ENCODE results near the gene PUM1.
"Not testable (repeated sequence)": the region's sequence is repeated elsewhere in the genome, so short reads cannot be mapped to it uniquely, and the experiment has no call there.

PUM1 gene

DNA sequence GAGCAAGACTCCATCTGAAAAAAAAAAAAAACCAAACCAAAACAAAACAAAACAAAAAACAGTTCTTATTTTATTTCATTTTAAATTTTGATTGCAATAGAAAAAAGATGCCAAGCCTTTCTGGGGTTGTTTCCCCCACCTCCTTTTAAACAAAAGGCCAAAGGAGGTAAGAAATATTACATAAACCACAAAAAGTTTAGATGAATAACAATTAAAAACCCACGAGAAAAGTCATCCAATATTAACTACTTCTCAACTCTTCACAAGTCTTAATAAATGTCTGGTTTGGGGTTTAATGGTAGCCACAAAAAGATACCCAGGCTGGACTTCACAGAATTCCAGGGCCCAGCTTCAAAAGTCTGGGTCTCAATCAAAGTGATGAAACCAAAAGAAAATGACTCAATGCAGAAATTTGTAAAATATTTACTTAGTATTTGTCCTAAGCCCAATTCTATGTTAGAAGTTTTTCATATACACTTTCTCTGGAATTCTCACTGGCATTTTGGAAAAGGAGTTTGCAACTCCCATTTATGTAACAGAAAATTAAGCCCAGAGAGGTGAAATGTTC, 110.0 kb downstream of the PUM1 start:
- no peaks in the 10 kb centered on the region for H3K27me3 ChIP-seq
- peaks cover 97 to 99% (median 98%) of the 10 kb centered on the region in 11 experiments for H3K36me3 ChIP-seq
- no peak overlapping the region for H3K9ac ChIP-seq
- H3K9me3 ChIP-seq (replicated peaks in 1 of 11) = no peaks in the 10 kb centered on the region
- no peak overlapping the region for H3K27ac ChIP-seq
- H3K4me2 ChIP-seq = no peak overlapping the region
- H3K4me1 ChIP-seq = 0 out of 20 replicates have a peak, but pooled peaks cover 0 to 4% (median 0%) of the 10 kb centered on the region in 10 experiments
- no peak overlapping the region for H3K4me3 ChIP-seq
- TF ChIP-seq Cebpa-rat (IDR thresholded peaks at IDR 0.05) = no peak
- peaks cover 83 to 98% (median 96%) of the 10 kb centered on the region in 11 experiments for H4K20me1 ChIP-seq

DNA sequence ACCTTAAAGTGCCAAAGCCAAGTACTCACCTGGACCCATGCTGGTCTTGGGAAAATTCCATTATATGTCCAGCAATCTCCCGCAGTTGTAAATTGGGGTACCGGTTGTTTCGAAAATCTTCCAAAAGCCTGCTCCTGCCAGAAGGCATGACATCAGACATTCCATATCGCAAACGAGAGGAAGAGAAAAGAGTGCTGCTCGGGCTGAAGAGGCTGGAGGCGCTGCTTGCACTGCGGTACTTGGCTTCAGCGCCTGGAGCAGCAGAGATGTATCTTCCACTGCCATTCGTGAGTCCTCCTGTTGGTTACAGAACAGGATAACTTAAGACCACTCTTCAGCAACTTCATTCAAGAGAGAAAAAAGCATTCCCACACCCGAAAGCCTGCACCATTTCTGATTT, 111.8 kb downstream of the PUM1 start:
- Histone ChIP-seq H4K20me1 (peaks cover 80 to 93% (median 87%) of the 10 kb centered on the region in 11 experiments), H3K27me3 (no peaks in the 10 kb centered on the region), H3K36me3 (peaks cover 92 to 98% (median 94%) of the 10 kb centered on the region in 11 experiments), H3K4me3 (no peak overlapping the region), H3K27ac (no peak overlapping the region), H3K4me2 (no peak overlapping the region), H3K4me1 (0 out of 20 replicates have a peak, but pooled peaks cover 0 to 4% (median 0%) of the 10 kb centered on the region in 10 experiments), H3K9me3 (replicated peaks in 1 of 11) (no peaks in the 10 kb centered on the region), H3K9ac (no peak overlapping the region)
- no peak for TF ChIP-seq Cebpa-rat (IDR thresholded peaks at IDR 0.05)

DNA sequence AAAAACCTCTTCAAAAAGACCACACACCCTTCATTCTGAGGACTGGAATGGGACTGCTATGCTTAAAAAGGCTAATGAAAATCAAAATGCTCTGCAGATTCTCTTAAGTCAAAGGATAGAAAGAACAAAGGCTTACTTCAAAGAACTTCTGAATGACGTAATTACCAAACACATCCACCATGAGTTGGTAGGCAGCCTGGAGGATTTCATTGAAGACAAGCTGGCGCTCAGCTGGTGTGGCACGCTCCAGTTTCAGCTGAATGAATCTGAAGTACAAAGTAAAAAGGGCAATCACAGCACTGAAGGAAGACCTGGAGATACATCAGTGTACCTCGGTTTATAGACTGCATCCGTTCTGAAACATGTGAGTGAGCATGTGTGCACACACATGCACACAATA, 113.4 kb downstream of the PUM1 start:
- H3K36me3 ChIP-seq = peaks cover 92 to 98% (median 94%) of the 10 kb centered on the region in 11 experiments

DNA sequence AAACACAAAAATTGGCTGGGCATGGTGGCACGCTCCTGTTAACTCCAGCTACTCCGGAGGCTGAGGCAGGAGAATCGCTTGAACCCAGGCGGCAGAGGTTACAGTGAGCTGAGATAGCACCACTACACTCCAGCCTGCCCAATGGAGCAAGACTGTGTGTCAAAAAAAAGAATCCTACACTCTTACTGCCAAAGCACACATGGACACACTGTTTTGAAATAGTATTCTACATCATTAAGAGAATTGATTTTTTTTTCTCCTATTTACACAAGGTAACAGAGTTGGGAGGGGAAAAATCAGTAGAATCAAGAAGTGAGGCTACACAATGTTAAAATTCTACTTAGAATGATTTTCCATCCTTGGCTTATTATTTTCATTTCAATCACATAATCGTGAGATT, 114.8 kb downstream of the PUM1 start:
- H4K20me1 ChIP-seq = peaks cover 81 to 93% (median 87%) of the 10 kb centered on the region in 11 experiments
- H3K36me3 ChIP-seq = peaks cover 91 to 98% (median 94%) of the 10 kb centered on the region in 11 experiments
- no peaks in the 10 kb centered on the region for H3K4me1 ChIP-seq
- no peak overlapping the region for H3K9ac ChIP-seq
- TF ChIP-seq Cebpa-rat (IDR thresholded peaks at IDR 0.05) = no peak
- H3K27me3 ChIP-seq = no peaks in the 10 kb centered on the region
- H3K27ac ChIP-seq = no peak overlapping the region
- no peak overlapping the region for H3K4me2 ChIP-seq
- H3K9me3 ChIP-seq (replicated peaks in 1 of 11) = no peaks in the 10 kb centered on the region
- H3K4me3 ChIP-seq = no peak overlapping the region

More for the DNA sequence above, 113.4 kb downstream of the PUM1 start:
- H4K20me1 ChIP-seq = peaks cover 81 to 93% (median 89%) of the 10 kb centered on the region in 11 experiments
- no peak overlapping the region for H3K4me3 ChIP-seq
- no peaks in the 10 kb centered on the region for H3K9me3 ChIP-seq (replicated peaks in 1 of 11)
- no peak overlapping the region for H3K9ac ChIP-seq
- H3K27ac ChIP-seq = no peak overlapping the region
- no peaks in the 10 kb centered on the region for H3K27me3 ChIP-seq
- H3K4me1 ChIP-seq = no peaks in the 10 kb centered on the region
- H3K4me2 ChIP-seq = no peak overlapping the region
- TF ChIP-seq Cebpa-rat (IDR thresholded peaks at IDR 0.05) = no peak

DNA sequence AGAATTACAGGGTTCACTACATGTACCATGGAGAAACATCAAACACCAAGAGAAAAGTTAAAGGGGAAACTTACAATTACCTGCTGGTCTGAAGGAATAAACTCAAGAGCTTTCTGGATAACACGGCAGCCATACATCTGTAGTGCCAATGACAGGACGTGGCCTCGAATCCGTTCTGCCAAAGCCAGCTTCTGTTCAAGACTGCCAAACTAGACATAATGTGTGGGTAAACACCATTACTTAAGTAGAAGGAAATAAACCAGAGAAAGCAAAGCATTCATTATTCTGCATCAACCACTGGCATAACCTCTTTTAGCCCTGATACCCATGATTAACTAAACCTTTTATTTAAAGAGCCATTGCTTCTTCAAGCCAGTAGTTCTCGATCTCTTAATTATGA, 115.5 kb downstream of the PUM1 start:
- Histone ChIP-seq H3K9me3 (replicated peaks in 1 of 11) (no peaks in the 10 kb centered on the region), H3K36me3 (peaks cover 91 to 98% (median 94%) of the 10 kb centered on the region in 11 experiments), H3K4me3 (no peak overlapping the region), H3K9ac (no peak overlapping the region), H3K27ac (no peak overlapping the region), H4K20me1 (peaks cover 81 to 93% (median 87%) of the 10 kb centered on the region in 11 experiments), H3K4me1 (no peaks in the 10 kb centered on the region), H3K4me2 (no peak overlapping the region), H3K27me3 (no peaks in the 10 kb centered on the region)
- no peak for TF ChIP-seq Cebpa-rat (IDR thresholded peaks at IDR 0.05)

DNA sequence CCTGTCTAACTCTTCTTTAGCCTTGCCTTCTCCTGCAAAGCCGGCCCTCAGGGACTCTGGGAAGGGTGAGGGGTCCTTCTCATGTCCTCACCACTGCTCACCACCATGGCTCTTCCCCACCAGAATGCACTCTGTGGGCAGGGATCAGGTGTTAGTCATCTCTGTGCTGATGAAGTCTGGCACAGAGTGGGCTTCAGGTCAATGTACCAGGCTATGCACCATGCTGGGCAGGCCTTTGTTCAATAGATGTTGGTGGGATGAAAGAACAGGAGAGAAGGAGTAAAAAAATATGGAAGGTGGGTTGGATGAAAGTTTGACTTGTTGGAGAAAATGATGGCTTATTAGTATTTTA, 116.1 kb downstream of the PUM1 start:
- not testable (repeated sequence) for H3K9ac ChIP-seq; H3K27me3 ChIP-seq; H3K4me3 ChIP-seq; H3K4me1 ChIP-seq; H3K4me2 ChIP-seq; H3K27ac ChIP-seq; H3K9me3 ChIP-seq (replicated peaks in 1 of 11)
- H4K20me1 ChIP-seq = peaks cover 80 to 93% (median 86%) of the 10 kb centered on the region in 11 experiments
- peaks cover 91 to 98% (median 94%) of the 10 kb centered on the region in 11 experiments for H3K36me3 ChIP-seq

DNA sequence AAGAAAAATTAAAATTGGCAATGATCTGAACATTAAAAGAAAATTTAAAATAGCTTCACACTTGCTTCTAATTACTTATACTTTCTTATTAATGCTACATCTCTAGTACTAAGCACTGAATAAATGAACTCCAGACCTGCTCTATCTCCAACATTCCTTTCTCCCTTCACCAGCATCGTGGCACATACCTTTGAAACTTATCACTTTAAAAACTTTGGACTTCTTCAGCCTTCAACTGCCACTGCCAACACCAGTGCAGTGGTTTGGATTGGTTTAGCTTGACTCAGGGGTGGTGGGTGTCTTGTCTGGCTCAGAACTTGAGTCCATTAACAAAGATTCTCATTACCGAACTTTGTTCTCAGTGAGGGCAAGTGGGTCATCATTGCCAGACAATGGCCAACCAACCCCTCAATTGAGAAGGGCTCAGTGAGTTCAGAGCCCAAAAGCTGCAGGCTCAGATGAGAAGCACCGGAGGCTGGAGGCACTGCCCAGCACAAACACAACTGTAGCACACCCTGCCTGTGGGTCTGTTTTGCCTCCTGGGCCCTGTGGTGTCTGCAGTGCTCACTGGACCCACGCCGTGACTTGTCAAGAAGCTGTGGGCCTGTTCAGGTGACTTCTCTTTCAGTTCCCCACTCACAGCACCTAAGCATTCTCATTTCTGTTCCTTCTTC, 116.6 kb downstream of the PUM1 start:
- not testable (repeated sequence) for H3K27me3 ChIP-seq; H3K27ac ChIP-seq; H3K4me3 ChIP-seq; H3K4me2 ChIP-seq; H3K9ac ChIP-seq; H3K4me1 ChIP-seq; H3K9me3 ChIP-seq (replicated peaks in 1 of 11)
- peaks cover 75 to 93% (median 86%) of the 10 kb centered on the region in 11 experiments for H4K20me1 ChIP-seq
- H3K36me3 ChIP-seq = peaks cover 91 to 98% (median 94%) of the 10 kb centered on the region in 11 experiments

DNA sequence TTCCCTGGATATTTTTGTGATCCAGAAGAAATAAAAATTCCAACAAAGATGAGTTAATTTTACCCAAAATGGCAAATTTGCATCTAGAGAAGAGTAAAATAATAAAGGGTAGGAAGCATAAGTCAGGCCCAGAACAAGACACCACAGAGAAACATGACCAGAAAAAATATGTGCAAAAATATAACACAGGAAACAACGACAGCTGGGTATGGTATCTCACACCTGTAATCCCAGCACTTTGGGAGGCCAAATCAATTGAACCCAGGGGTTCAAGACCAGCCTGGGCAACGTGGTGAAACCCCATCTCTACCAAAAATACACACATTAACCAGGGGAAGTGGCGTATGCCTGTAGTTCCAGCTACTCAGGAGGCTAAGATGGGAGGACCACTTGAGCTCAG, 117.2 kb downstream of the PUM1 start:
- no peak overlapping the region for H3K4me3 ChIP-seq

DNA sequence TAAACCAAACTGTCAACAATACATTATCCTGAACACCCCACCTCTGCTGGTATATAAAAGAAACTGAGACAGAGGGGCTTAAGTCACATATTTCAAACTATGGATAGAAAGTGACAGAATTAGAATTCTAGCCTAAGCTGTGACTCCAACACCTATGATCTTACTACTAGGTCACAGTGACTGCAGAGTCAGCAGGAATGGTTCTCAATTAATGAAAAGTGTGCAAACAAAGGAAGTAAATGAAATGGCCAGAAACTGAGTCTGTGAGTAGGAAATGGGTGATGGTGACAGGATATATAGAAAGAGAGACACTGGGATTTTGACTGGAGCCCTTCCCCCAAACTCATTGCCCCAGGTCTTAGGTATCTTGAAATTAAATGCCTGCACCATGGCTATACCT, 118.3 kb downstream of the PUM1 start:
- H3K9ac ChIP-seq = no peak overlapping the region
- H3K27ac ChIP-seq = no peak overlapping the region
- no peaks in the 10 kb centered on the region for H3K9me3 ChIP-seq (replicated peaks in 1 of 11)
- H3K4me2 ChIP-seq = no peak overlapping the region
- no peak for TF ChIP-seq Cebpa-rat (IDR thresholded peaks at IDR 0.05)
- peaks cover 76 to 95% (median 89%) of the 10 kb centered on the region in 11 experiments for H4K20me1 ChIP-seq
- H3K27me3 ChIP-seq = no peaks in the 10 kb centered on the region
- peaks cover 93 to 99% (median 96%) of the 10 kb centered on the region in 11 experiments for H3K36me3 ChIP-seq
- H3K4me3 ChIP-seq = no peak overlapping the region
- H3K4me1 ChIP-seq = no peaks in the 10 kb centered on the region

More for the DNA sequence above, 117.2 kb downstream of the PUM1 start:
- H3K27me3 ChIP-seq = no peaks in the 10 kb centered on the region
- H3K36me3 ChIP-seq = peaks cover 91 to 98% (median 94%) of the 10 kb centered on the region in 11 experiments
- H3K4me2 ChIP-seq = no peak overlapping the region
- H3K27ac ChIP-seq = no peak overlapping the region
- H3K4me1 ChIP-seq = no peaks in the 10 kb centered on the region
- peaks cover 70 to 93% (median 86%) of the 10 kb centered on the region in 11 experiments for H4K20me1 ChIP-seq
- no peak overlapping the region for H3K9ac ChIP-seq
- TF ChIP-seq Cebpa-rat (IDR thresholded peaks at IDR 0.05) = no peak
- no peaks in the 10 kb centered on the region for H3K9me3 ChIP-seq (replicated peaks in 1 of 11)
